Raji (cell line): ENCODE results near the gene TTLL5.

Source experiments
- POLR2A ChIP-seq: IDR thresholded peaks from 2 replicates; pipeline ENCODE4 v1.6.1; 2011; ENCODE audit warnings: low read depth, low read length, control low read depth; ENCODE audit not compliant: insufficient read depth

The TTLL5 gene

GRCh38 chr14:75864352-75864751 is 203.3 kb downstream of the TTLL5 start:
- TF ChIP-seq POLR2A, result no peak

DNA sequence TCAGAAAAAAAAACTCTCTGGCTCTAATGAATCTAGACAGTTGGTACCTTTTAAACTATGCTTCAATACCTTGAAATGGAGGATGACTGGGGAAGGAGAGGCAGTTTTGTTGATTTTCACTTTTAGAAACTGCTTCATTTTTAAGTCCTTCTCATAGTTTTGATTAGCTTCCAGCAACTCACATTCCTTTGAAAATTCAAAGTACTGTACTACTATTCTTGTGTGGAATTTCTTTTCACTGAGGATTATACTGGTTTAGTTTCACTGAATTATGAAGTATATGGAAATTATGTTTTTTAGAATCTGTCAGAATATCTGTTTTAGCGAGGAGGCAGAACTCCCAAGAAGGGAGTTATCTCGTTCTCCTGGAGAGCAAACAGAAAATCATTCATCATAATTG is 204.5 kb downstream of the TTLL5 start:
- no peak for TF ChIP-seq POLR2A

DNA sequence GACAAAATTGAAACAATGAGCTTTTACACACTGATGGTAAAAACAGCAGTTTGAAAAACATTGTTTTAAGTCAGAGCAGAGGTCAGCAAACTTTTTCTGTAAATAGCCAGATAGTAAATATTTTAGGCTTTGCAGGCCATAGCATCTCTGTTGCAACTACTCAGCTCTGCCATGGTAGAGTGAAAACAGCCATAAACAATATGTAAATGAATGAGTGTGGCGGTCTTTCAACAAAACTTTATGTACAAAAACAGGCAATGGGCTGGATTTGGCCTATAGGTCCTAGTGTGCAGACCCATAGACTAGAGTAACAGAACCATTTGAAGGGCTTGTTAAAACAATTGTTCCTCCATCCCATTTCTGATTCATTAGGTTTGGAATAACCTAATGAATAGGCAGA is 205.9 kb downstream of the TTLL5 start:
- no peak for TF ChIP-seq POLR2A

GRCh38 chr14:75871181-75871880 is 210.3 kb downstream of the TTLL5 start:
- no peak for TF ChIP-seq POLR2A

GRCh38 chr14:75875958-75876357 is 214.9 kb downstream of the TTLL5 start:
- no peak for TF ChIP-seq POLR2A

- no peak for TF ChIP-seq POLR2A
Measured at GRCh38 chr14:75876530-75876929, 215.5 kb downstream of the TTLL5 start.

GRCh38 chr14:75877292-75877691 is 216.2 kb downstream of the TTLL5 start:
- no peak for TF ChIP-seq POLR2A

- TF ChIP-seq POLR2A, result no peak
Measured at GRCh38 chr14:75877884-75878283, 216.8 kb downstream of the TTLL5 start.

GRCh38 chr14:75879031-75879430 is 218.0 kb downstream of the TTLL5 start:
- no peak for TF ChIP-seq POLR2A

- TF ChIP-seq POLR2A, result no peak
Measured at GRCh38 chr14:75880512-75880911, 219.5 kb downstream of the TTLL5 start.

DNA sequence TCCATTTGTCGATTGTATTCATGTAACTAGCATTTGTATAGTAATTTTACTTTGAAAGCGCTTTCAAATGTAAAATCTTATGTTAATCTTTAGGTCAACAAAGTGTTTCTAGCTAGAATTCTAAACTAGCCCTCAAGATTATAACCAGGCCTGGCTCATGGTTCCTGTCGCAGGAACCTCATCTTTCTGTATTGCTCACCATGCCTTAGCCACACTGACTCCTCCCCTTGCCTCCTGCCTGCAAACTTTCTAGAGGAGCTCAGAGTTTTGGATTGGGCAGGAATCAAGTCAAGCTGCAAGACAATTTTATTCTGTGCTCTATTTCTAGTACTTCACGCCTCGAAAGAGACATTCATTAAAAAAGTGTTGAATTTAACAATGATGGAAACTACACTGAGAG is 220.9 kb downstream of the TTLL5 start:
- TF ChIP-seq POLR2A, result no peak

DNA sequence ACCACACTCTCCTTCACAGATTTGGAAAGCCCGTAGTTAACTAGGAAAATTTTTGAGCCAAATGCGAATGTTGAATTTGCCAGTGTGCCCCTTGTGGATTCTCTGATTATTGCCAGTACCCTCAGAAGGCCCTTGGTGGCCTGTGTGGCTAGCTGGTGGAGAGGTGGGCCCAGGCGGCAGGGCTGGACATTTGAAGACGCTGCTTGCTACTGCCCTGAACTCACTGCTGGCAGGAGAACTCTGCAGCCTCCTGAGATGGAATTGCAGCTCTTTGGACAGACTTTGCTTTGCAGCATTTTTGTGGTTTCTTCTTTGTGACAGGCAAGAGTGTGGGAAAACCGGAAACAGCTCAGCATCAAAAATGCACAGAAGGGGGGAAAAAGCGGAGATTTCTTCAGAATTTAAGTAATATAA is 223.2 kb downstream of the TTLL5 start:
- TF ChIP-seq POLR2A, result no peak

DNA sequence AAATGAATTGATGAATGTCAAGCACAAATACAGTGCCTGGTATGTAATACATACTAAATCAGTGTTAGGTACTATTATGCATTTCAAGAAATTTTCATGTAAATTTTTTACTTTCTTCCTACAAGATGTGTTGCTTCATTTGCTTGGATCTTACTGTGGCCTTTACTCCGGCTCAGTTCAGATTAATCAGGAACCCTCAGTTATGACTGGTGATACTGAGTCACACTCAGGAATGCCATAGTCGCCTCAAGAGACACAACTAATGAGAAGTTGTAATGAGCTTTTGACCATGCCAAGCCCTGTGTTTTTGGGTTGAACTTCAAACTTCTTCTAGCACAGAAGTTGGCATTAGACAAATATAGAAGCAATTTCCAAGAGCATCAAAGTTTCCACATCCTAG is 224.8 kb downstream of the TTLL5 start:
- no peak for TF ChIP-seq POLR2A

GRCh38 chr14:75886636-75887348 is 225.7 kb downstream of the TTLL5 start:
- no peak for TF ChIP-seq POLR2A

DNA sequence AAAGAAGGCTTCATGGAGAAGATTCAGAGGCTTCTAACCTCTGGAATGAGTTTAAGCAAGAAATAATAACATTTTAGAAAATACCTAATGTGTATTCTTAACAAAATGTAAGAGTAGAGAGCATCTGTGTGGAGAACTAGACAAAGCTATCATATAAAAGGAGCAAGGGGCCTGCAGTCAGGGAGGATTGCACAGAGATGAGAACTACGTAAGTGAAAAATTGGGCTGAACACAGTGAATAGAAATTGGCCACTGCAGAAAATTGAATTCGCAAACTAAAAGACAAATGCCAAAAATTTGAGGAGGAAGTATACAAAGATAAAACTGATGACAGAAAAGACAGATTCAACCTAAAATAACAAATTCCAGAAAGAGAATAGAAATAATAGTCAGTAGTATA is 227.9 kb downstream of the TTLL5 start:
- TF ChIP-seq POLR2A, result no peak

DNA sequence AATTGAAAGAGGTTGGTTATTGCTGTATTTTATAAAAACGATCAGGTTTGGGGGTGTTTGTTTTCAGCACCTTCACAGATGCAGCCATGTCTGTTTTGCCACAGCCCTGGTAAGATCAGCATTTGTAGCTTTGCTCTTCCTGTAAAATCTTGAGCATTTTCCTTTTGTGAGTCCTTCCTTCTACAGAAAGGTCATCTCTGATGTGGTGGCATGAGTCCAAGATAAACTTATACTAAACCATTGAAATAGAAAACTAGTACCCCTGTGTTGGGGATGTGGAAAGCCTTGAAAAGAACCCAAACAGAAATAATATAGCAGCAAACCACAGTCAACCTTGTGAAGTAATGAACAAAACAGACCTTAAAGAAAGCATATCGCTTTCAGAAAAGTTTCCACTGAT is 235.3 kb downstream of the TTLL5 start:
- TF ChIP-seq POLR2A, result no peak

GRCh38 chr14:75904311-75904710 is 243.3 kb downstream of the TTLL5 start:
- no peak for TF ChIP-seq POLR2A
